SIG-M5 (cell line): ENCODE data around the gene GRK5.
"Not testable (repeated sequence)": the region's sequence is repeated elsewhere in the genome, so short reads cannot be mapped to it uniquely, and the experiment has no call there.

Experiments
- DNase-seq: peaks from one replicate; lab custom pipeline; 2025; lab: John Stamatoyannopoulos, UW

The GRK5 gene

DNA sequence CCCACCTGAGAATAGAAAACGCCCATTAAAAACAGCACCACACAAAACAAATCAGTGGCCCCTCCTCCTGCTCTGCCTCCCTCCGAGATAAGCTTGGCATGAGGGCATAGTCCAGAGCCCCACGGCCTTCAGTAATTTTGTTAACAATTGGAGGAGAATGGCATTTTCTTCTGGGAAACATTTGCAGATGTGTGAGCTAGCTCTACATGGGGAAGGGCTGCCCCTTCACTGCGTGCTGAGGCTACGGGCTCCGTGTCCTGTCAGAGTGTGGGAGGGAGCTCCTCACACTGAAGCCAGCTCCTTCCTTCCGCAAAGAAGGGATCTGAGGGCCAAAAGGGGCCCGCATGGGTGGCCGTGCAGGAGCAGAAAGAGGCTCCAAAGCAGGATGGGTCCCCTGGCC lies 15.2 kb downstream of the GRK5 start:
- DNase-seq, result no peak

DNA sequence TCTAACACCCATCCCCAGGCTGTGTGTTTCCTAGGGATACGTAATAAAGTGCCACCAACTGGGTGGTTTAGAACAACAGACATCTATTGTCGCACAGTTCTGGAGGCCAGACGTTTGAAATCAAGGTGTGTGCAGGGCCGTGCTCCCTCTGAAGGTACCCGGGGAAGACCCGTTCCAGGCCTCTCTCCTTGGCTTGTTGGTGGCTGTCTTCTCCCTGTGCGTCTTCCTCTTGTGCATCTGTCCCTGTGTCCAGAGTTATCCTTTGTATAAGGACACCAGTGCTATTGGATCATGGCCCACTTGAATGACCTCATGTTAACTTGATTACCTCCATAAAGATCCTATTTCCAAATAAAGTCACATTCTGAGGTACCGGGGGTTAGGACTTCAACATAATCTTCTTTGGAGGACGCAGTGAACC lies 15.6 kb downstream of the GRK5 start:
- no peak for DNase-seq

- no peak for DNase-seq
These were observed 17.8 kb downstream of the GRK5 start for GRCh38 chr10:119225083-119225658.

DNA sequence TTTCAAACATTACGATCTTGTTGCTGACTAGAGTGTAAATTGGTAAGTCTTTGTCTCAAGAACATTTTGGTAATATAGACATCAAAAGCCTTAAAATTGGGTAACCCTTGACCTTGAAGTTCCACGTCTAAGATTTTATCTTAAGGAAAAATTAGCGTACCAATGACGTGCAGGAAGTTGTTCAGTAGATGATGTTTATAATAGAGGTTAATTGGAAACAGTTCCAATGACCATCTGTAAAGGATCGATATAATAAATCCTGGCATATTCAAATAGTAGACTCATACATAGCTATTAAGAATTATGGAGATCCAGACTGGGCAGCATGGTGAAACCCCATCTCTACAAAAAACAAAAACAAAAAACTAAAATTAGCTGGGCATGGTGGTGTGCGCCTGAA lies 20.5 kb downstream of the GRK5 start:
- no peak for DNase-seq

DNA sequence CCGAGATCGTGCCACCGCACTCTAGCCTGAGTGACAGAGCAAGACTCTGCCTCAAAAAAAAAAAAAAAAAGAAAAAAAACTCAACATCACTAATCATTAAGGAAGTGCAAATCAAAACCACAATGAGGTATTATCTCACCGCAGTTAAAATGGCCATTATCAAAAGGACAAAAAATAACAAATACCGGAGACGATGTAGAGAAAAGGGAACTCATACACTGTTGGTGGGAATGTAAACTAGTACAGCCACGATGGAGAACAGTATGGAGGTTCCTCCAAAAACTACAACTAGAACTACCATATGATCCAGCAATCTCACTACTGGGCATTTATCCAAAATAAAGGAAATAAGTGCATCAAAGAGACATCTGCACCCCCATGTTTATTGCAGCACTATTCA lies 24.3 kb downstream of the GRK5 start:
- no peak for DNase-seq

DNA sequence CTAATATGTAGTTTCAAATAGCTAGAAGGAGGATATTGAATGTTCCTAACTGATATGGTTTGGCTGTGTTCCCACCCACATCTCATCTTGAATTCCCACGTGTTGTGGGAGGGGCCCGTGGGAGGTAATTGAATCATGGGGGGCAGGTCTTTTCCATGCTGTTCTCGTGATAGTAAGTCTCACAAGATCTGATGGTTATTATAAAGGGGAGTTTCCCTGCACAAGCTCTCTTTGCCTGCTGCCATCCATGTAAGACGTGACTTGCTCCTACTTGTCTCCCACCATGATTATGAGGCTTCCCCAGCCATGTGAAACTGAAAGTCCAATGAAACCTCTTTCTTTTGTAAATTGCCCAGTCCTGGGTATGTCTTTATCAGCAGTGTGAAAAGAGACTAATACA lies 25.1 kb downstream of the GRK5 start:
- DNase-seq, result not testable (repeated sequence)

- no peak for DNase-seq
These were observed 25.9 kb downstream of the GRK5 start for GRCh38 chr10:119233123-119233820.

- DNase-seq, result no peak
These were observed 26.4 kb downstream of the GRK5 start for GRCh38 chr10:119233821-119234220.

DNA sequence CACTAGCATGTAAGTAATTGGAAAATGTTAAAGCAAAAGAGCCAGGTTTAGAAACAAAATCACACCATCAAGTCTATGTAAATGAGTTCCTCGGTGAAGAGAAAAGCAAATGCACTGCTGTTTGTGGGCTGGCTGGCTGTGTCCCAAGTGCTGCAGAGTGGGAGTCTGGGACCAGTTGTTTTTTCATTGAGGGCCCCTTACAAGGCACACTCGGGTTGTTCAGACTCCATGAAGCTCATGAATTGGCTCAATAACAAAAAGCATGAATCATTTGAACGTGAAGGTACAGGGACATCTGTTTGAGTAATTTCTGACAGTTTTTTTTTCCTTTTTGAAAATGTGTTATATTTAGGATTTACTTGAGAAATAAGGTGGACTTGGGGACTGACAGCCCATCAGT lies 28.0 kb downstream of the GRK5 start:
- DNase-seq, result no peak

- DNase-seq, result no peak
These were observed 30.5 kb downstream of the GRK5 start for GRCh38 chr10:119237722-119238436.

DNA sequence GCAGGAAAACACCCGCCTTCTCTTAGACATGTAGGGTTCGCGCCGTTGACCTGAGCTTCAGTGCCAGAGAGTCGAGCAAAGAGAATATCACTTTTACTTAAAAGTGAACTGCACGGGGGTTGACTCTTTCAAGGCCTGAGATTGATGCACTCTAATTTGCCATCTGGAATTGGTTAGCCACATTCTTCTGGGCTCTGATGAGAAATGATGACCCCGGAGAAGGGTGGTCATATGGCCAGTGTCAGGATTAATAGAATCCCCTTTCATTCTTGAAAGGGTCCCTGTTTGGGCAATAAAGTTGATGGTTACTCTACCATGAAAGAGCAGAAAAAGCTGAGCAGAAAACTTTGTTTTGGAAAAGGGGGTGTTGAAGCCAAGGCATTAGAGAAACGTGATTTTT lies 31.2 kb downstream of the GRK5 start:
- no peak for DNase-seq

GRCh38 chr10:119239015-119239414 lies 31.6 kb downstream of the GRK5 start:
- DNase-seq, result not testable (repeated sequence)

GRCh38 chr10:119239630-119240029 lies 32.3 kb downstream of the GRK5 start:
- DNase-seq, result not testable (repeated sequence)

DNA sequence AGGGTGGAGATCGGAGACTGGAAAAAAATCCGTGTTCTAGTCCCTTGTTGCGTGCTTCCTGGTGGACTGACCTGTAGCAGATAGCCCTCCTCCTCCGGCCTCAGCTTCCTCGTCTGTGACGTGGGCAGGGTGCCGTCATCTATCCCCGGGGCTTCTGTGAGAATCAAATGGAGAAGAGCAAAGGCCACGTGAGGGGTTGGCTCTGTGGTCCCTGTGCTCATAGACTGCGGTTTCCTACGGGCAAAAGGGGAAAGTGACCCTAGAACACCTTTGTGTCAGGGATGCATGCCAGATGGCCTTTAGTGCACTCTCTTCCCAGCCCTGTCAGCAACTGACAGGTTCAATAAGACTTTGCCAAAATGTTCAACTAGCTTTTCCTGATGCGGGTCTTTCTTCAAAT lies 33.7 kb downstream of the GRK5 start:
- DNase-seq, result no peak

- DNase-seq, result no peak
These were observed 34.8 kb downstream of the GRK5 start for GRCh38 chr10:119242186-119242585.

DNA sequence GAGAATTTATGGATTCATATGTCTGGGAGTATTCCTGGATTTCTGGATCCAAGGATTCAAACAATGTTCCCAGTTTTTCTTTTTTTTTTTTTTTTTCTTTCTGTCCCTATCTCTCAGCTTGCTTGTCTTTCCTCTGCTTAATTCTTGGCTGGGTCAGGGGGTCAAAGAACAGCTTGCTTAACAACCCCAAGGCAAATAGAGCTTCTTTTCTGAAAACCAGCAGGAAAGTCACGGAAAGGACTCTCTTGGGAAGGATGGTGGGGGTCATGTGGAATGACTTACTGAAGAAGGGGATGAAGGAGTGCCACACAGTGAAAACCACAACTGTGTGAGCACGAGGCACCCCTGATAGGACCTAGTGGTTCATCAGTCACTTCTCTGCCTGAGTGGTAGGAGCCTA lies 36.1 kb downstream of the GRK5 start:
- DNase-seq, result no peak

GRCh38 chr10:119243967-119244366 lies 36.6 kb downstream of the GRK5 start:
- no peak for DNase-seq

DNA sequence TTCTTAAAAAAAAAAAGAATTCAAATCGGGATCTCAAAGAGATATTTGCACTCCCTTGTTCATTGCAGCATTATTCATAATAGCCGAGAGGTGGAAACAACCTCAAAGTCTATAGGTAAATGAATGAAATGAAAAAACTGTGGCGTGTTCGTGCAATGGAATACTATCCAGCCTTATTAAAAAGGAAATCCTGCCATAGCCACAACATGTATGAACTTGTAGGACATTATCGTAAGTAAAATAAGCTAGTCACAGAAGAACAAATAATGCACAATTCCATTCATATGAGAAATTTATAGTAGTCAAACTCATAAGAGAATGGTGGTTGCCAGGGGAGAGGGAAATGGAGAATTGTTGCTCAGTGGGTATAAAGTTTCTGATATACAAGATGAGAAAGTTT lies 37.9 kb downstream of the GRK5 start:
- no peak for DNase-seq

- no peak for DNase-seq
These were observed 39.6 kb downstream of the GRK5 start for GRCh38 chr10:119246862-119247549.

DNA sequence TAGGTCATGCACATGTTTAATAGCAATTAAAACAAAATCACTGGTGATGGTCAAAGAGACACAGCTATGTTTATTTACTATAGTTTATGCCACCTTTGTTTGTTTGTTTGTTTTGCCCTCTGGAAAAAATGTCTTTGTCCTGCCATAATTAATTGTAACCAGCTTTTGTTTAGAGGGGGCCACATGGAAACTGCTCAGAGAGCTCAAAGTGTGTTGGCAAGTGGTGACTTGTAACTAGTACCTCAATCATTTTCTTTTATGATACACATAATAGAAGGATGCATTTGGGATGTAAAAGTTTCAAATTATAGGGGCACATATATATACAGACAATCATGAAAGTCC lies 40.2 kb downstream of the GRK5 start:
- no peak for DNase-seq

GRCh38 chr10:119248184-119248583 lies 40.8 kb downstream of the GRK5 start:
- no peak for DNase-seq

DNA sequence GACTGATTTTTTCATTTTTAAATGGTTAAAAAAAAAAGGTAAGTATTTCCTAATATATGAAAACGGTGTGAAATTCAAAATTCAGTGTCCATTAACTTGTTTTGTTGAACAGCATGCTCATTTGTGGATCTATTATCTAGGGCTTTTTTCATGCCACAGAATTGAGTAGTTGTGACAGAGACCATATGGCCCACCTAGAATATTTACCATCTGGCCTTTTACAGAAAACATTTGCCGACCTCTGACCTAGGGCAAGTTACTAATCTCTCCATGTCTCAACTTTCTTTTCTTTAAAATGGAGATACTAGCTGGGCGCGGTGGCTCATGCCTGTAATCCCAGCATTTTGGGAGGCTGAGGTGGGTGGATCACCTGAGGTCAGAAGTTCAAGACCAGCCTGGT lies 41.3 kb downstream of the GRK5 start:
- no peak for DNase-seq
